Lower leg skin (tissue), 4 donors: ENCODE results near the gene CLOCK. TPM values are rescaled to one million over a fixed set of nuclear protein-coding genes. Genes with fewer than 3 reads are reported as not detected.
"Not testable (repeated sequence)": the region's sequence is repeated elsewhere in the genome, so short reads cannot be mapped to it uniquely, and the experiment has no call there.

ENCODE experiments used
- DNase-seq, 2 donors: peaks; one replicate each; pipeline ENCODE4 v3.0.0-alpha.2; 2019; ENCODE audit warnings: low spot score in 2 of 2
- H3K4me3 ChIP-seq: fragments of 200-600 bp; sonication (generic); 2 replicates; pipeline ENCODE4 v1.5.1; 2017; ENCODE audit warnings: mild to moderate bottlenecking, low read depth; ENCODE audit not compliant: poor library complexity, severe bottlenecking
- CTCF ChIP-seq, 3 donors: fragments of 450-650 bp; IDR thresholded peaks; one replicate each; pipeline ENCODE4 v1.5.1; 2016; ENCODE audit warnings: antibody characterized with exemption in 3 of 3, mild to moderate bottlenecking in 3 of 3, moderate library complexity in 2 of 3
- POLR2A ChIP-seq, 2 donors: fragments of 450-650 bp; IDR thresholded peaks; one replicate each; pipeline ENCODE4 v1.6.1; 2016 to 2017; ENCODE audit warnings: antibody characterized with exemption in 2 of 2, mild to moderate bottlenecking in 1 of 2, moderate library complexity in 1 of 2
- WGBS, 2 donors: methylation state at CpG; one replicate each; pipeline ENCODE4 v1.1.5; 2018; 5-methylcytosine and 5-hydroxymethylcytosine counted together
- intact Hi-C: fragments of 100-400 bp; cut with DNase I; formaldehyde crosslinking; loops from one replicate; pipeline ENCODE4 v1.15.0; 2023; ENCODE audit warnings: low total_unique reads
- total RNA-seq, 4 donors: library from RNA; depleted of rRNA; stranded (reverse); fragments of >200 nt; gene quantifications; one replicate each; pipeline ENCODE4 v1.1.0, GENCODE V29; 2016

CLOCK gene
- total RNA-seq, 4 donors from 2014 or later: 10.4 to 14.4 (median 12.5) TPM

GRCh38 chr4:55554453-55555030 lies 7.8 kb upstream of the CLOCK start:
- no peak for DNase-seq
- 36 to 46% methylated on average over 2 of the region's 2 CpGs for WGBS, 2 donors
- intact Hi-C loops: no loop called here
- H3K4me3 ChIP-seq: no peak overlapping the region
- TF ChIP-seq POLR2A (IDR thresholded peaks at IDR 0.05) (no peak), CTCF (IDR thresholded peaks at IDR 0.05) (no peak)

GRCh38 chr4:55553441-55554201 lies 6.9 kb upstream of the CLOCK start:
- 49 to 55% methylated on average over 10 of the region's 10 CpGs for WGBS, 2 donors
- DNase-seq: no peak
- TF ChIP-seq POLR2A (IDR thresholded peaks at IDR 0.05) (no peak), CTCF (IDR thresholded peaks at IDR 0.05) (no peak)
- intact Hi-C loops: no loop called here
- no peak overlapping the region for H3K4me3 ChIP-seq

GRCh38 chr4:55551964-55552363 lies 5.3 kb upstream of the CLOCK start:
- intact Hi-C loops, H3K4me3 ChIP-seq, DNase-seq: not testable (repeated sequence)
- WGBS, 2 donors: 90 to 91% methylated on average over 6 of the region's 6 CpGs

GRCh38 chr4:55549888-55550287 lies 3.2 kb upstream of the CLOCK start:
- TF ChIP-seq POLR2A (IDR thresholded peaks at IDR 0.05) (no peak), CTCF (IDR thresholded peaks at IDR 0.05) (no peak)
- no peak overlapping the region for H3K4me3 ChIP-seq
- 49 to 60% methylated on average over 2 of the region's 2 CpGs for WGBS, 2 donors
- DNase-seq: no peak
- intact Hi-C loops: no loop called here

GRCh38 chr4:55547918-55548317 lies 1.2 kb upstream of the CLOCK start:
- no peak for DNase-seq
- H3K4me3 ChIP-seq: no peak overlapping the region
- no peak for TF ChIP-seq POLR2A (IDR thresholded peaks at IDR 0.05)
- TF ChIP-seq CTCF (IDR thresholded peaks at IDR 0.05): no peak
- intact Hi-C loops: no loop called here
- 73 to 83% methylated on average over 4 of the region's 4 CpGs for WGBS, 2 donors

- TF ChIP-seq CTCF (IDR thresholded peaks at IDR 0.05) (no peak), POLR2A (IDR thresholded peaks at IDR 0.05) (no peak)
- DNase-seq: no peak
- peak overlapping the region; percentile 54 for H3K4me3 ChIP-seq
- 1 to 3% methylated on average over 10 of the region's 10 CpGs for WGBS, 2 donors
- intact Hi-C loops: no loop called here
Observed at GRCh38 chr4:55547466-55547770, 709 bp upstream of the CLOCK start.
